Measurements from ENCODE around the gene NACC2.

NACC2 gene

DNA sequence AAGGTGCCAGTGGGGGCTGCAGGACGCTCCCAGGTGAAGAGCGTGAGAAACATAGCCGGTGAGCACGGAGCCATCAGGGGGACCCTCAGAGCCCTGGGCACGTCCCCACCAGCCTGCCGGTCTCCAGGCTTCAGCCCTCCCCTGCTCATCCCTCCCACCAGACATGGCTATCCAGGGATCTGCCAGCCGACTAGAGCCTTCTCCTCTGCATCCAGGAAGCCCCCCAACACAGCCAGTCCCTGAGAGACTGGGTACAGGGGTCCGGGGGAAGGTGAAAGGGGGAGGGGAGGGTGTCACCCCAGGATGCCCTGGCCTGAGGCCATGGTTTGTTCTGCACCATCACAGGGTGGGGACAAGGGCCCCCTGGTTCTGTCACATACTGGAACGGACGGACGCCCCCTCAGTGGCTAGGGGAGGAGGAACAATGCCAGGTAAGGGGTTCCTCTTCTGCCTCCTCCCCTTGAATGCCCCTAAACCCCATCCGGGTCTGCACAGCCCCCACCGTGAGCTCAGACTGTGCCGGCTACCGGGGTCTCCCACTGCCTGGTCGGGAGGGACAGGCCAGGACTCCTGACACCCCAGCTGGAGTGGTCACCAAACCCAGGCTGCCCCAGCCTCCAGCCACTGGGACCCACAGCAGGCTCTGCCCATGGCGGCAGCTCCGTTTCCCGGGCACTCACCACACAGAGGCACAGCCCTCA lies 34.3 kb downstream of the NACC2 start:
- Histone ChIP-seq H3K79me2 (ENCODE audit: insufficient read depth, low read length) (no peaks in the 10 kb centered on the region), H3K27me3 (ENCODE audit: insufficient read depth, low read length, poor library complexity, severe bottlenecking) (no peaks in the 10 kb centered on the region), H3K4me1 (ENCODE audit: insufficient read depth, low read length, poor library complexity, severe bottlenecking) (no peaks in the 10 kb centered on the region)

DNA sequence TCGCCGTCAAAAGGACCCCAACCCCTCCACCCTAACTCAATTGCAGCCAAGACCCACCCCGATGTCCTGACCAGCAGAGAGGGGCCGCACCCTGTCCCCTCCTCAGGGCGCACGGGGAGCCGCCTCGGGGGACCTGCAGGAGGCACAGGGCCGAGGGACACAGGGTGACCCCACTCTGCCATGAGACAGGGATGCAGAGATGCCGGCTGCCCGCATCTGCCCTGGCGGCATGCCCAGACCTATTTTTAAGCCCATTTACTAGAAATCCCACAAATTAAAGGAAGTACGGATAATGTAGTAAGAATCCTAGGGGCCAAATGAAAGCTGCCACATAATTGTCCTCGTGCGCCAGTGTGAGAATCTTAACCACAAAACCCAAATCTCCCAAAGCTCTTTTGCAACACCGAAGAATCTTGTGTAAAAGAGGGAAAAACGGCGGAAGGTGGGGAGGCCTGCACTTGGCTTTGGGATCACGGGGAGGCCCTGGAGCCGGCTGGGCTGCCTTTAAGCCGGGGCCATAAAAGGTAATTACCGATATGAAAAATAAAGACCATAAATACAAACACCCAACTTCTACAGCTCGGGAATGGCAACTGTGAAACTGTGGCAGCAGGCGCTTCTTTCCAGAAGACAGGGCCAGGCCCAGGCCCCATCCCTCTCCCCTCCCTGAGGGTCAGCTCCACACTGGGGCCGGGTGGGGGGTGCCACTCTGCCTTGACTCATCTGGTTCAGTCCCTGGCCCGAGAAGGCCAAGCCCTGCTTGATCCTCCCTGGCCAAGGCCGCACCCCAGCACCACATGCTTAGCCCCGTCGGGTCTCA lies 35.0 kb downstream of the NACC2 start:
- Histone ChIP-seq H3K36me3 (ENCODE audit: insufficient read depth, low read length) (no peaks in the 10 kb centered on the region), H3K4me1 (ENCODE audit: insufficient read depth, low read length, poor library complexity, severe bottlenecking) (no peaks in the 10 kb centered on the region), H3K27me3 (ENCODE audit: insufficient read depth, low read length, poor library complexity, severe bottlenecking) (no peaks in the 10 kb centered on the region), H3F3A (ENCODE audit: low read depth) (no peaks in the 10 kb centered on the region), H3K4me2 (ENCODE audit: low read depth, low read length, poor library complexity, severe bottlenecking) (no peak overlapping the region), H3K9me2 (replicated peaks; ENCODE audit: low read depth, low read length) (no peaks in the 10 kb centered on the region), H3K79me2 (ENCODE audit: insufficient read depth, low read length) (no peaks in the 10 kb centered on the region), H2AFZ (ENCODE audit: low read length) (no peak overlapping the region), H3K4me3 (ENCODE audit: low read length, poor library complexity, severe bottlenecking) (no peak overlapping the region), H4K20me1 (ENCODE audit: insufficient read depth, low read length, poor library complexity, severe bottlenecking) (no peaks in the 10 kb centered on the region), H3K9me3 (ENCODE audit: insufficient read depth, low read depth, low read length) (no peaks in the 10 kb centered on the region), H3K9ac (ENCODE audit: low read depth, low read length, poor library complexity, severe bottlenecking) (no peak overlapping the region)
- TF ChIP-seq, protein P1, sequence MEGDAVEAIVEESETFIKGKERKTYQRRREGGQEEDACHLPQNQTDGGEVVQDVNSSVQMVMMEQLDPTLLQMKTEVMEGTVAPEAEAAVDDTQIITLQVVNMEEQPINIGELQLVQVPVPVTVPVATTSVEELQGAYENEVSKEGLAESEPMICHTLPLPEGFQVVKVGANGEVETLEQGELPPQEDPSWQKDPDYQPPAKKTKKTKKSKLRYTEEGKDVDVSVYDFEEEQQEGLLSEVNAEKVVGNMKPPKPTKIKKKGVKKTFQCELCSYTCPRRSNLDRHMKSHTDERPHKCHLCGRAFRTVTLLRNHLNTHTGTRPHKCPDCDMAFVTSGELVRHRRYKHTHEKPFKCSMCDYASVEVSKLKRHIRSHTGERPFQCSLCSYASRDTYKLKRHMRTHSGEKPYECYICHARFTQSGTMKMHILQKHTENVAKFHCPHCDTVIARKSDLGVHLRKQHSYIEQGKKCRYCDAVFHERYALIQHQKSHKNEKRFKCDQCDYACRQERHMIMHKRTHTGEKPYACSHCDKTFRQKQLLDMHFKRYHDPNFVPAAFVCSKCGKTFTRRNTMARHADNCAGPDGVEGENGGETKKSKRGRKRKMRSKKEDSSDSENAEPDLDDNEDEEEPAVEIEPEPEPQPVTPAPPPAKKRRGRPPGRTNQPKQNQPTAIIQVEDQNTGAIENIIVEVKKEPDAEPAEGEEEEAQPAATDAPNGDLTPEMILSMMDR (conservative IDR thresholded peaks at IDR 0.05; ENCODE audit: low read length): no peak
- no peak for TF ChIP-seq EZH2phosphoT487 (IDR thresholded peaks at IDR 0.05; ENCODE audit: borderline replicate concordance)

More for the DNA sequence above, 34.3 kb downstream of the NACC2 start:
- Histone ChIP-seq H3K36me3 (ENCODE audit: insufficient read depth, low read length) (no peaks in the 10 kb centered on the region), H4K20me1 (ENCODE audit: insufficient read depth, low read length, poor library complexity, severe bottlenecking) (no peaks in the 10 kb centered on the region), H3F3A (ENCODE audit: low read depth) (no peaks in the 10 kb centered on the region), H2AFZ (ENCODE audit: low read length) (no peak overlapping the region), H3K9me2 (replicated peaks; ENCODE audit: low read depth, low read length) (no peaks in the 10 kb centered on the region), H3K9ac (ENCODE audit: low read depth, low read length, poor library complexity, severe bottlenecking) (no peak overlapping the region), H3K4me3 (ENCODE audit: low read length, poor library complexity, severe bottlenecking) (no peak overlapping the region), H3K4me2 (ENCODE audit: low read depth, low read length, poor library complexity, severe bottlenecking) (no peak overlapping the region), H3K9me3 (ENCODE audit: insufficient read depth, low read depth, low read length) (no peaks in the 10 kb centered on the region)
- TF ChIP-seq EZH2phosphoT487 (IDR thresholded peaks at IDR 0.05; ENCODE audit: borderline replicate concordance): no peak
- TF ChIP-seq, protein P1 (conservative IDR thresholded peaks at IDR 0.05; ENCODE audit: low read length): no peak

DNA sequence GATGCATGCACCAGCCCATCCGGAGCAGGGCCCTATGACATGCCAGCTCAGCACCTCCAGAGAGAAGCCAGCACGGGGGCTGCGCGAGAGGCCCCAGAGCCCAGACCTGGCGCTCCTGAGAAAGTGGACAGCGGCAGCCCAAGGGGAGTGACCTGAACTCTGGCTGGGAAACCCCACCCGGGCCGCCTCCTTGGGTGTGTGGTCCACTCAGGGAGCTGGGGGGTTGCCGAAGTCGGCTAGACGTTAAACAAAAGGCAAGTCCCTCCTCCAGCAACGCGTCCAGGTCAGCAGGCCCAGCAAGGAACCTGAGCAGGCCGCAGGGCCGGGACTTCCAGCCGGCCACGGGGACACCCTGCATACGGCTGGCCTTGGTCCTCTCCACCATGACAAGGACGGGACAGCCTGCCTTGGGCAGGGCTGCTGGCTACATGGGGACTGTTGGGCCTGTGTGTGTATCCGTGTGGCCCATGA lies 35.7 kb downstream of the NACC2 start:
- H3K4me1 ChIP-seq (ENCODE audit: insufficient read depth, low read length, poor library complexity, severe bottlenecking): no peaks in the 10 kb centered on the region
- H3K27me3 ChIP-seq (ENCODE audit: insufficient read depth, low read length, poor library complexity, severe bottlenecking): no peaks in the 10 kb centered on the region
- H2AFZ ChIP-seq (ENCODE audit: low read length): no peak overlapping the region
- TF ChIP-seq, protein P1 (conservative IDR thresholded peaks at IDR 0.05; ENCODE audit: low read length): no peak
- no peak for TF ChIP-seq EZH2phosphoT487 (IDR thresholded peaks at IDR 0.05; ENCODE audit: borderline replicate concordance)
- H3K36me3 ChIP-seq (ENCODE audit: insufficient read depth, low read length): no peaks in the 10 kb centered on the region
- no peaks in the 10 kb centered on the region for H3K9me2 ChIP-seq (replicated peaks; ENCODE audit: low read depth, low read length)
- H3K79me2 ChIP-seq (ENCODE audit: insufficient read depth, low read length): no peaks in the 10 kb centered on the region
- H3K9me3 ChIP-seq (ENCODE audit: insufficient read depth, low read depth, low read length): no peaks in the 10 kb centered on the region
- H4K20me1 ChIP-seq (ENCODE audit: insufficient read depth, low read length, poor library complexity, severe bottlenecking): no peaks in the 10 kb centered on the region
- no peaks in the 10 kb centered on the region for H3F3A ChIP-seq (ENCODE audit: low read depth)
- H3K9ac ChIP-seq (ENCODE audit: low read depth, low read length, poor library complexity, severe bottlenecking): no peak overlapping the region
- no peak overlapping the region for H3K4me3 ChIP-seq (ENCODE audit: low read length, poor library complexity, severe bottlenecking)
- H3K4me2 ChIP-seq (ENCODE audit: low read depth, low read length, poor library complexity, severe bottlenecking): no peak overlapping the region
